GM12878 (cell line): ENCODE data around the gene HAVCR1. TPM values are rescaled to one million over a fixed set of nuclear protein-coding genes. Genes with fewer than 3 reads are reported as not detected.

Experiments used
- ATAC-seq: fragments of 200-7000 bp; cut with Tn5 transposase; 3 replicates; pipeline ENCODE4 v1.9.1; 2020; ENCODE audit warnings: mild to moderate bottlenecking, moderate library complexity
- BruUV-seq: library from RNA; stranded (reverse); fragments of 400-500 nt; replicated peaks from 2 replicates; lab custom pipeline; 2021; lab: Mats Ljungman, UMichigan
- CTCF ChIA-PET: fragments of 300-600 bp; sonication (Branson Sonifier 250); formaldehyde crosslinking; extraction: SDS; loops from one replicate; lab custom pipeline; 2021; ENCODE audit warnings: inconsistent platforms; lab: Yijun Ruan, JAX
- POLR2A ChIA-PET: fragments of 350-600 bp; formaldehyde crosslinking; extraction: SDS; loops from one replicate; lab custom pipeline; 2021; ENCODE audit warnings: inconsistent platforms; lab: Charles Lee
- RAD21 ChIA-PET: fragments of 300-600 bp; sonication (Branson Sonifier 250); formaldehyde crosslinking; loops from one replicate; lab custom pipeline; 2023; ENCODE audit warnings: antibody characterized with exemption; ENCODE audit not compliant: unreplicated experiment; lab: Charles Lee
- SMC1A ChIA-PET: fragments of 300-600 bp; sonication (Branson Sonifier 250); formaldehyde crosslinking; loops from one replicate; lab custom pipeline; 2023; ENCODE audit not compliant: unreplicated experiment, uncharacterized antibody; lab: Charles Lee
- DNase-seq: peaks from one replicate; pipeline ENCODE4 v3.0.0-alpha.2; 2011; ENCODE audit warnings: low read depth, low spot score
- FAIRE-seq: peaks from 3 replicates; lab custom pipeline; 2011; peaks lifted over from hg19 to GRCh38; lab: Jason Lieb, UNC
- H2AFZ ChIP-seq: 2 replicates; pipeline ENCODE4 v1.6.0; 2011; ENCODE audit warnings: low read depth, low read length, control low read depth; ENCODE audit not compliant: control insufficient read depth
- H3K27ac ChIP-seq: 2 replicates; pipeline ENCODE4 v1.5.1; 2011; ENCODE audit warnings: control low read depth; ENCODE audit not compliant: control insufficient read depth, insufficient read depth
- H3K27me3 ChIP-seq, 2 experiments: replicated peaks in 1 of 2; 2 replicates each; pipeline versions ENCODE4 v1.6.0 to v1.6.1; 2011; ENCODE audit warnings: low read length in 1 of 2; ENCODE audit not compliant: control insufficient read depth in 2 of 2, insufficient read depth in 2 of 2
- H3K36me3 ChIP-seq, 2 experiments: 2 replicates each; pipeline ENCODE4 v1.5.1; 2011; ENCODE audit warnings: low read length in 1 of 2; ENCODE audit not compliant: control insufficient read depth in 2 of 2, insufficient read depth in 2 of 2
- H3K4me1 ChIP-seq: 2 replicates; pipeline ENCODE4 v1.6.1; 2011; ENCODE audit warnings: mild to moderate bottlenecking, low read length, moderate library complexity, mixed read lengths; ENCODE audit not compliant: control insufficient read depth, insufficient read depth
- H3K4me2 ChIP-seq: 2 replicates; pipeline ENCODE4 v1.6.0; 2011; ENCODE audit warnings: control low read depth; ENCODE audit not compliant: control insufficient read depth, insufficient read depth
- H3K4me3 ChIP-seq: fragments of 200-600 bp; sonication (generic); 2 replicates; pipeline ENCODE4 v1.5.1; 2016
- H3K79me2 ChIP-seq: 2 replicates; pipeline ENCODE4 v1.6.0; 2011; ENCODE audit warnings: low read length; ENCODE audit not compliant: control insufficient read depth, insufficient read depth
- H3K9ac ChIP-seq: 2 replicates; pipeline ENCODE4 v1.8.0; 2011; ENCODE audit warnings: low read length, control low read depth, mixed read lengths; ENCODE audit not compliant: control insufficient read depth, insufficient read depth
- H3K9me3 ChIP-seq: replicated peaks from 3 replicates; pipeline ENCODE4 v1.5.1; 2011; ENCODE audit warnings: mild to moderate bottlenecking, low read length; ENCODE audit not compliant: control insufficient read depth, insufficient read depth
- H4K20me1 ChIP-seq: 2 replicates; pipeline ENCODE4 v1.6.0; 2011; ENCODE audit not compliant: control insufficient read depth, insufficient read depth
- CBX5 ChIP-seq: sonication (generic); IDR thresholded peaks from 2 replicates; pipeline ENCODE4 v1.6.1; 2016; ENCODE audit warnings: low read depth, moderate library complexity, mild to moderate bottlenecking, inconsistent platforms
- CHD1 ChIP-seq: IDR thresholded peaks from 2 replicates; pipeline ENCODE4 v1.6.1; 2012; ENCODE audit warnings: low read depth, low read length, improper control_type of control experiment
- HDAC2 ChIP-seq: fragments of 200-600 bp; sonication (generic); IDR thresholded peaks from 2 replicates; pipeline ENCODE4 v1.6.1; 2017
- NRF1 ChIP-seq: conservative IDR thresholded peaks from 2 replicates; pipeline ENCODE4 v1.6.1; 2011; ENCODE audit warnings: mild to moderate bottlenecking, low read depth, low read length, improper control_type of control experiment
- RBBP5 ChIP-seq: fragments of 200-600 bp; sonication (generic); conservative IDR thresholded peaks from 2 replicates; pipeline ENCODE4 v1.6.1; 2016
- RELA ChIP-seq: fragments of 450-650 bp; IDR thresholded peaks from 2 replicates; pipeline ENCODE4 v1.8.0; 2014; ENCODE audit warnings: borderline replicate concordance; ENCODE audit not compliant: partially characterized antibody
- SUZ12 ChIP-seq: fragments of 200-600 bp; sonication (generic); IDR thresholded peaks from one replicate; pipeline ENCODE4 v1.6.1; 2018; ENCODE audit warnings: antibody characterized with exemption, mild to moderate bottlenecking; ENCODE audit not compliant: unreplicated experiment
- WGBS: methylation state at CpG from one replicate; pipeline ENCODE4 v1.1.6; 2016; ENCODE audit warnings: low lambda C conversion rate; ENCODE audit not compliant: insufficient replicate concordance, insufficient coverage; ENCODE audit errors: missing lambda C conversion rate; 5-methylcytosine and 5-hydroxymethylcytosine counted together
- in situ Hi-C: fragments of 300-500 bp; cut with MboI; formaldehyde crosslinking; loops from 9 replicates; pipeline ENCODE4 v1.14.3; 2018; ENCODE audit warnings: mixed read lengths
- intact Hi-C: fragments of 100-400 bp; cut with micrococcal nuclease; formaldehyde crosslinking; loops from one replicate; pipeline ENCODE4 v1.14.2; 2022; ENCODE audit not compliant: unreplicated experiment
- polyA plus RNA-seq, 11 experiments: library from polyadenylated mRNA; depleted of rRNA in 4 of 11; unstranded in 6 of 11; stranded (reverse) in 5 of 11; fragments of >200 nt; fragmentation: Nextera tagmentation in 4 of 11; fragmentation: Illumina TruSeq in 1 of 11; extraction: Ambion mirVana in 4 of 11; extraction: Trizol in 1 of 11; gene quantifications; 1 replicate in 1 of 11; 2 replicates in 10 of 11; pipeline versions ENCODE4 v1.2.1 to v1.2.3, GENCODE V29; 2011 to 2016; ENCODE audit warnings: inconsistent platforms in 2 of 11, missing spikeins in 2 of 11, low read depth in 1 of 11
- total RNA-seq, 4 experiments: library from RNA; depleted of rRNA in 3 of 4; stranded (reverse); fragments of >200 nt in 3 of 4; fragmentation: Illumina TruSeq in 1 of 4; extraction: Trizol in 1 of 4; gene quantifications; 2 replicates each; pipeline versions ENCODE4 v1.2.1 to v1.2.3, GENCODE V29; 2013 to 2021
- TF ChIP-seq, protein P1 (sequence below): IDR thresholded peaks from 2 replicates; pipeline ENCODE4 v1.6.1; 2012; ENCODE audit warnings: low read depth, low read length, improper control_type of control experiment
- TF ChIP-seq, protein P2 (sequence below): fragments of 150-350 bp; IDR thresholded peaks from 2 replicates; pipeline ENCODE4 v1.6.1; 2014; ENCODE audit warnings: mild to moderate bottlenecking, low read depth, low read length
- TF ChIP-seq, protein P3 (sequence below): fragments of 450-650 bp; IDR thresholded peaks from 2 replicates; pipeline ENCODE4 v1.6.1; 2016; ENCODE audit warnings: mild to moderate bottlenecking
- TF ChIP-seq, protein P4 (sequence below): fragments of 450-650 bp; formaldehyde crosslinking; IDR thresholded peaks from 2 replicates; pipeline ENCODE4 v1.4.0; 2020; ENCODE audit warnings: mild to moderate bottlenecking, moderate library complexity
- TF ChIP-seq, protein P5 (sequence below): fragments of 450-650 bp; IDR thresholded peaks from 2 replicates; pipeline ENCODE4 v1.6.1; 2016; ENCODE audit warnings: mild to moderate bottlenecking

HAVCR1 gene
- total and polyA plus RNA-seq, 10 of the 15 experiments (the other 5 are each of a cell fraction or from before 2014, with no cell fraction given) = 0.08 to 0.45 TPM; not detected in 8

DNA sequence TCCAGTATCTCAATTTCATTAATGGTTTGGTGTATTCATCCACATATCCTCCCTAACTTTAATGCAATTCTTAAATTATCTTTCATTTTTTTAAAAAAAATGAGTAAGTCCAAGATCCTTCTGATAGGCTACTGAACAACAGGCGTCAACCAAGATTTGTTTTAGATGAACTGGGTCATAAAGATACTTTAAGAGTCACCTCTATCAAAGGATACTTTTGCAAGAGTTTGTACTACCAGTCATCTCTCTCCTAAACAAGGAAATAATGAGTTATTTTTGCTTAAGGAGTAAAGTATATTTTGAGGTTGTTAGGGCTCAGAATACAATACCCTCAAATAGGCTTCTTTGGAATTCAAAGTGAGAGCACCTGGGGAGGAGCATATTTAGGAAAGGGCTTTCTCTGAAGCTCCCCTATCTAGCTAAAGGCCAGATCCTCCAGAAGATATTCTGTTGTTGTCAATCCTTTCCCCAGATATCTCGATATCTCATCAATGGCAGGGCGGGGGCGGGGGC lies 25.8 kb downstream of the HAVCR1 start:
- Histone ChIP-seq H3K4me2 (no peak overlapping the region), H4K20me1 (no peaks in the 10 kb centered on the region), H3K79me2 (no peaks in the 10 kb centered on the region), H3K9ac (no peak overlapping the region), H3K36me3 (no peaks in the 10 kb centered on the region), H3K4me3 (no peak overlapping the region), H3K27me3 (no peaks in the 10 kb centered on the region), H3K27ac (no peak overlapping the region), H3K4me1 (no peaks in the 10 kb centered on the region; the same call in 1 of the 2 replicates), H3K9me3 (no peaks in the 10 kb centered on the region), H2AFZ (no peak overlapping the region)
- no TSS peak for BruUV-seq
- ChIA-PET RAD21 (no interaction called here), CTCF (no interaction called here), SMC1A (no interaction called here), POLR2A (no interaction called here)
- intact Hi-C loops = no loop called here
- WGBS = 35% methylated on average over 4 of the region's 4 CpGs
- ATAC-seq (no peak), DNase-seq (no peak), FAIRE-seq (no peak)
- in situ Hi-C loops = no loop called here
- TF ChIP-seq HDAC2 (no peak), CHD1 (no peak), RELA (no peak), NRF1 (no peak), RBBP5 (no peak), CBX5 (no peak), SUZ12 (no peak)
- TF ChIP-seq, protein P1, sequence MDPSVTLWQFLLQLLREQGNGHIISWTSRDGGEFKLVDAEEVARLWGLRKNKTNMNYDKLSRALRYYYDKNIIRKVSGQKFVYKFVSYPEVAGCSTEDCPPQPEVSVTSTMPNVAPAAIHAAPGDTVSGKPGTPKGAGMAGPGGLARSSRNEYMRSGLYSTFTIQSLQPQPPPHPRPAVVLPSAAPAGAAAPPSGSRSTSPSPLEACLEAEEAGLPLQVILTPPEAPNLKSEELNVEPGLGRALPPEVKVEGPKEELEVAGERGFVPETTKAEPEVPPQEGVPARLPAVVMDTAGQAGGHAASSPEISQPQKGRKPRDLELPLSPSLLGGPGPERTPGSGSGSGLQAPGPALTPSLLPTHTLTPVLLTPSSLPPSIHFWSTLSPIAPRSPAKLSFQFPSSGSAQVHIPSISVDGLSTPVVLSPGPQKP = no peak
- TF ChIP-seq, protein P2, sequence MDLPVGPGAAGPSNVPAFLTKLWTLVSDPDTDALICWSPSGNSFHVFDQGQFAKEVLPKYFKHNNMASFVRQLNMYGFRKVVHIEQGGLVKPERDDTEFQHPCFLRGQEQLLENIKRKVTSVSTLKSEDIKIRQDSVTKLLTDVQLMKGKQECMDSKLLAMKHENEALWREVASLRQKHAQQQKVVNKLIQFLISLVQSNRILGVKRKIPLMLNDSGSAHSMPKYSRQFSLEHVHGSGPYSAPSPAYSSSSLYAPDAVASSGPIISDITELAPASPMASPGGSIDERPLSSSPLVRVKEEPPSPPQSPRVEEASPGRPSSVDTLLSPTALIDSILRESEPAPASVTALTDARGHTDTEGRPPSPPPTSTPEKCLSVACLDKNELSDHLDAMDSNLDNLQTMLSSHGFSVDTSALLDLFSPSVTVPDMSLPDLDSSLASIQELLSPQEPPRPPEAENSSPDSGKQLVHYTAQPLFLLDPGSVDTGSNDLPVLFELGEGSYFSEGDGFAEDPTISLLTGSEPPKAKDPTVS = no peak
- TF ChIP-seq, protein P3, sequence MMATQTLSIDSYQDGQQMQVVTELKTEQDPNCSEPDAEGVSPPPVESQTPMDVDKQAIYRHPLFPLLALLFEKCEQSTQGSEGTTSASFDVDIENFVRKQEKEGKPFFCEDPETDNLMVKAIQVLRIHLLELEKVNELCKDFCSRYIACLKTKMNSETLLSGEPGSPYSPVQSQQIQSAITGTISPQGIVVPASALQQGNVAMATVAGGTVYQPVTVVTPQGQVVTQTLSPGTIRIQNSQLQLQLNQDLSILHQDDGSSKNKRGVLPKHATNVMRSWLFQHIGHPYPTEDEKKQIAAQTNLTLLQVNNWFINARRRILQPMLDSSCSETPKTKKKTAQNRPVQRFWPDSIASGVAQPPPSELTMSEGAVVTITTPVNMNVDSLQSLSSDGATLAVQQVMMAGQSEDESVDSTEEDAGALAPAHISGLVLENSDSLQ = no peak
- TF ChIP-seq, protein P4, sequence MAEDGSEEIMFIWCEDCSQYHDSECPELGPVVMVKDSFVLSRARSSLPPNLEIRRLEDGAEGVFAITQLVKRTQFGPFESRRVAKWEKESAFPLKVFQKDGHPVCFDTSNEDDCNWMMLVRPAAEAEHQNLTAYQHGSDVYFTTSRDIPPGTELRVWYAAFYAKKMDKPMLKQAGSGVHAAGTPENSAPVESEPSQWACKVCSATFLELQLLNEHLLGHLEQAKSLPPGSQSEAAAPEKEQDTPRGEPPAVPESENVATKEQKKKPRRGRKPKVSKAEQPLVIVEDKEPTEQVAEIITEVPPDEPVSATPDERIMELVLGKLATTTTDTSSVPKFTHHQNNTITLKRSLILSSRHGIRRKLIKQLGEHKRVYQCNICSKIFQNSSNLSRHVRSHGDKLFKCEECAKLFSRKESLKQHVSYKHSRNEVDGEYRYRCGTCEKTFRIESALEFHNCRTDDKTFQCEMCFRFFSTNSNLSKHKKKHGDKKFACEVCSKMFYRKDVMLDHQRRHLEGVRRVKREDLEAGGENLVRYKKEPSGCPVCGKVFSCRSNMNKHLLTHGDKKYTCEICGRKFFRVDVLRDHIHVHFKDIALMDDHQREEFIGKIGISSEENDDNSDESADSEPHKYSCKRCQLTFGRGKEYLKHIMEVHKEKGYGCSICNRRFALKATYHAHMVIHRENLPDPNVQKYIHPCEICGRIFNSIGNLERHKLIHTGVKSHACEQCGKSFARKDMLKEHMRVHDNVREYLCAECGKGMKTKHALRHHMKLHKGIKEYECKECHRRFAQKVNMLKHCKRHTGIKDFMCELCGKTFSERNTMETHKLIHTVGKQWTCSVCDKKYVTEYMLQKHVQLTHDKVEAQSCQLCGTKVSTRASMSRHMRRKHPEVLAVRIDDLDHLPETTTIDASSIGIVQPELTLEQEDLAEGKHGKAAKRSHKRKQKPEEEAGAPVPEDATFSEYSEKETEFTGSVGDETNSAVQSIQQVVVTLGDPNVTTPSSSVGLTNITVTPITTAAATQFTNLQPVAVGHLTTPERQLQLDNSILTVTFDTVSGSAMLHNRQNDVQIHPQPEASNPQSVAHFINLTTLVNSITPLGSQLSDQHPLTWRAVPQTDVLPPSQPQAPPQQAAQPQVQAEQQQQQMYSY (CRISPR knock-in tag) = no peak
- TF ChIP-seq, protein P5, sequence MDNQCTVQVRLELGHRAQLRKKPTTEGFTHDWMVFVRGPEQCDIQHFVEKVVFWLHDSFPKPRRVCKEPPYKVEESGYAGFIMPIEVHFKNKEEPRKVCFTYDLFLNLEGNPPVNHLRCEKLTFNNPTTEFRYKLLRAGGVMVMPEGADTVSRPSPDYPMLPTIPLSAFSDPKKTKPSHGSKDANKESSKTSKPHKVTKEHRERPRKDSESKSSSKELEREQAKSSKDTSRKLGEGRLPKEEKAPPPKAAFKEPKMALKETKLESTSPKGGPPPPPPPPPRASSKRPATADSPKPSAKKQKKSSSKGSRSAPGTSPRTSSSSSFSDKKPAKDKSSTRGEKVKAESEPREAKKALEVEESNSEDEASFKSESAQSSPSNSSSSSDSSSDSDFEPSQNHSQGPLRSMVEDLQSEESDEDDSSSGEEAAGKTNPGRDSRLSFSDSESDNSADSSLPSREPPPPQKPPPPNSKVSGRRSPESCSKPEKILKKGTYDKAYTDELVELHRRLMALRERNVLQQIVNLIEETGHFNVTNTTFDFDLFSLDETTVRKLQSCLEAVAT = no peak
